Stimulated activated CD8-positive, alpha-beta memory T cell treated with anti-CD3 and anti-CD28 coated beads, Interleukin-4, amount 100 ng/mL, for 4 hours (primary cell): ENCODE data around the gene CDH13.

Source experiments
- DNase-seq, 2 donors: peaks; one replicate each; pipeline ENCODE4 v3.0.0-alpha.2; 2020; ENCODE audit warnings: low read depth in 2 of 2, low spot score in 1 of 2

Gene CDH13

DNA sequence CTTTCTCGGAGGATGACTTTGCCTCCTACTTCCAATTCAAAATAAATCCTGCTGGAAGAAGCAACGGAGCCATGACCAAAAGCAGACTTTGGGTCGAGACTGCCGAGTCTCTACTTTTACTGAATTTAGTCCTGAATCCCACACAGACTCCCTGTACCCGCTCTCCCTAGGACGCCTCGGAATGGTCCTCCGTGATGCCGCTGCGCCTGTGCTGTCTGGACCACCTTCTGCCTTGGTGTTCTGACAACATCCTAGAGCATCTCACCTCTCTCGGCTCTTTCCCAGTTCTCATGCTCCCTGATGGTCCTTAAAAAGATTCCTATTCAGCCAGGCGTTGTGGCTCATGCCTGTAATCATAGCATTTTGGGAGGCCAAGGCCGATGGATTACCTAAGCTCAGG lies 999.9 kb downstream of the CDH13 start:
- no peak for DNase-seq

DNA sequence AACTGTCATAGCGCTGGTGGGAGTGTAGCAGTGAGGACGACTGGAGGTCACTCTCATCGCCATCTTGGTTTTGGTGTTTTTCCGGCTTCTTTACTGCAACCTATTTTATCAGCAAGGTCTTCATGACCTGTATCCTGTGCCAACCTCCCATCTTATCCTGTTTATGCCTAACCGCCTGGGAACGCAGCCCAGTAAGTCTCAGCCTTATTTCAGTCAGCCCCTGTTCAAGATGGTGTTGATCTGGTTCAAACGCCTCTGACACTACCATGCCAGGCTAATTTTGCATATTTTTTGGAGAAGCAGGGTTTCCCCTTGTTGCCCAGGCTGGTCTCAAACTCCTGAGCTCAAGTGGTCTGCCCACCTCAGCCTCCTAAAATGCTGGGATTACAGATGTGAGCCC lies 1001.2 kb downstream of the CDH13 start:
- DNase-seq = no peak

DNA sequence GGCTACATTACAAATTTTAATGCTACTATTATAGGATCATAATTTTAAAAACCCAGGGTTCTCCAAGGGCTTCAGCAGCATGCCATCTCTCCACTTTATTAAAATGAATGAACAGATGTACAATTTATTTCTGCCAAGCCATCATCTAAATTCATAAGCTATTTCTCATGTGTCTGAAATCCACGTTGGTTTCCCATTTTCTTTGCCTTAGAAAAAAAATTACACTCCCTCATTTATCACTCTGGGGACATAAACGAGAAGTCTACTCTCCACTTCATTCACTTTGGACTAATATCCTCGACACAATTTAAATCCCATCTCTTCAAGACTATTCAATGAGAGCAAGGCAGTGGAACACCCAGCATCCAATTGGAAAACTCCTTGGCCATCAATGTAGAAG lies 1002.7 kb downstream of the CDH13 start:
- DNase-seq = no peak

DNA sequence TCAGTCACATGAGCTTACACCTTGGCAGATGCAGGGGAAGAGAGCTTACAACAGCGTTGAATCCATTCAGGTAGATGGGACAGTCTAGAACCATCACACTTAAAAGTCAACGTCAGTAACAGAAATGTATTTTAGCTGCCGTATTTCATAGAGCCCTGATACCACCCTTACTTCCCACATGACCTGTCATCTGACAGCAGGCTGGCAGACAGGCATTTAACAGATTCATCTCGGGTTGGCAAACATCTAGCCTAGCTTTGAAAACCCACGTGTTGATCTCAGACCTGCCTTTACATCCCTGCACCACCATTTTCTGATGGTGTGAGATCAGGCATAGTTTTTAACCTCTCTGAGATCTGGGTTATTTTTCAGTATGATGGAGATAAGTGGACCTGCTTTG lies 1003.1 kb downstream of the CDH13 start:
- no peak for DNase-seq

DNA sequence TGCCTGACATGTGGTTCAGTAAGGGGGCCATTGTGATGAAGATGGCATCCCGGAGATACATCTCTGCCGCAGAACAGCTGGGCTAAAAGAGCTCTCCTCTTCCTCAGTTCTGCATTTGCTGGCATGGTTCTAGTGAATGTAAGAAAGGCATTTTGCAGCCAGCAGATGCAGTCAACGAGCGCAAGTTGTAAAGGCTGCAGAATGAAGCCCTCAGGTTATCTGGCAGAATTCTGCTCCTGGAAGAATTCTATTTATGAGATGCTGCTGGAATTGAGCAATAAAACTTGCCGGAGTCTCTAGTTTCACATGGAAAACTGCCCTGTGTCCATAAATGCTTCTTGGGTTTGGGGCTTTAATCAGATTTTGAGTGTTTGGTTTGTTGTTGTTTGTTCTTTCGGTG lies 1004.2 kb downstream of the CDH13 start:
- DNase-seq = no peak

DNA sequence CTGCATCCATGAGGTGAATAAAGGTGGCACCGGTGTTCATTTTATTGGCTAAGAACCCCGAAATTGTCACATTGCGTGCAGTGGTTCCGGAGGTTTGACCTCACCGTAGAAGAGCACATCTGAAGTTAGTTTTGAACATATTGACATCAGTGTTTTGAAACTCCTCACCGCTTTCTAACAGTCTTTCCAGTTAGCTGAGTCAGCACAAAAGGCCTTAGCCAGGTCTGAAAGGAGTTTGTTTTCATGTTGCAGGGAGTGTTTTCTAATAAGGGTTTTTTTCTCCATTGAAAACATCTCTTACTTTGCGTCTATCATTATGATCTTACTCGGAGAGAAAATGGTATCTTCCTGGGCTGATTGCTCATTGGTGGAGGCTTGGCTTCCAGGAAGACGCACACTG lies 1006.5 kb downstream of the CDH13 start:
- no peak for DNase-seq

DNA sequence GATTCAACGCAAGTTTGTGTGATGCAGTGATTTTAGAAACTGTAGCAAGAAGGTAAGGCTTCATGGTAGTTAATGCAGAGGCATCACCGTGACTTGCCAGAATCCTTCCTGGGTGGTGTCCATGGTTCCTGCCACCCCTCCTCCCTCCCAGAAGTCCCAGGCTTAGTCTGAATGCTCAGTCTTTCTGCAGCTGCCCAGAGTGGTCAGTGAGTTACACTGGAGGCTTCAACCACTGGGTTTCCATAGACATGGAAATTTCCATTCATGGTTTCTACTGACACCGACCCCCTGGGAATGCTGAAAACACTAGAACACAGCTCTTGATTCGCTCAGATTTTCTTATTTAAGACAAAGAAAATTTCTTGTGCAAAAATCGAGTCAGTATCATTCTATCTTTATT lies 1021.6 kb downstream of the CDH13 start:
- DNase-seq = no peak

DNA sequence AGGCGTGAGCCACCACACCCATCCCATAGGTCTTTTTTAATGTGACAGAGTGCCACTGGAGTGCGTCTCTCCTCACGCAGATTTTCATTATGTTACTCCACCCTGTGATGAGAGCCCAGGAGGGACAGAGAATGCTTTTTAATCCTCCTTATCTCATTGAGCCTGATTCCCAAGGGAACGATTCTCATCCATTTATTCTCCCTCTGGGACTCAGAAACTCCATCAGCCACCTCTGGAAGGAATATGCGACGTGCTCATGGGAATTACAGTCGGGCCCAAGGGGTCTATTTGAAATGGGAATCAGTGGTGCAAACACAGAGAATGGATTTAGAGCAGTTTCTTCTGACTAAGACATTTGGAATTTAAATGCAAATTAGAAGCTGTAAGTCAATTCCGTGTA lies 1025.1 kb downstream of the CDH13 start:
- no peak for DNase-seq

DNA sequence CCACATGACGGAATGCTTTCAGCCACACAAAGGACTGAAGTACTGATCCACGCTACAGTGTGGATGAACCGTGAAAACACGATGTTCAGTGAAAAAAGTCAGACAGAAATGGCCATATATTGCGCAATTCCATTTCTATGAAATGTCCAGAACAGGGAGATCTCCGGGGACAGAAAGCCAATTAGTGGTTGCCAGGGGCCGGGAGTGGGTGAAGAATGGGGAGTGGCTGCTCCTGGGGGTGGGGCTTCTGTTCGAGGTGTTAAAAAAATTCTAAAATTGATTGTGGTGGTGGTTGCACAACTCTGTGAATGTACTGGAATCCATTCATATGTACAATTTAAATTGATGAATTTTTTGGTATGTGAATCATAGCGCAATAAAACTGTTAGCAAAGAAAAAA lies 1026.2 kb downstream of the CDH13 start:
- DNase-seq = no peak

DNA sequence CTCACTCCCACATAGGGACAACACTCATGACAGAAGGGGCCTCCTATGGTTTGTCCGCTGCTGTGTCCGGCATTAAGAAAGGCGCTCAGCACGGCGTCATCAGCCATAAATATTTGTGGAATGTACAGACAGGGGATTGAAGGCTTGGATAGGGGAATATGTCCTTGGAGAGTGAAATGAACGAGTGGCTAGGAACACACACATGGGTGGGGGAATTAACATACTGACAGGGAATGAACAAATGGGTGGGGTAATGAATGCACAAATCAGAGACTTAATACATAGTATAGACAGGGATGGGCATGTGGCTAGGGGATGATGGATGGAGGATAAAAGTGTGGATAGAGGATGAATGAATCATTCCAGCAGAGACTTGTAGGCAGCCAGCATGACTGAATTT lies 1027.0 kb downstream of the CDH13 start:
- no peak for DNase-seq

DNA sequence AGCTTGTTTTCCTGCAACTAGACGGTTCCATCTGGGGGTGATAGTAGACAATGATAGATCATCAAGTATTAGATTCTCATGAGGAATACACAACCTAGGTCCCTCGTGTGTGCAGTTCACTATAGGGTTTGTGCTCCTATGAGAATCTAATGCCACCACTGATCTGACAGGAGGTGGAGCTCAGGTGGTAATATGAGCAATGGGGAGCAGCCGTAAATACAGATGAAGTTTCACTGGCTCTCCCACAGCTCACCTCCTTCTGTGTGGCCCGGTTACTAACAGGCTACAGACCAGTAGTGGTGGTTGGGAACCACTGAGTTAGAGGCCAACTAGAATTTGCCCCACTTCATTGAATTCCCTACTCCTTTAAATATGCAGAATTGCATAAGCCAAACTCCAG lies 1033.5 kb downstream of the CDH13 start:
- no peak for DNase-seq

DNA sequence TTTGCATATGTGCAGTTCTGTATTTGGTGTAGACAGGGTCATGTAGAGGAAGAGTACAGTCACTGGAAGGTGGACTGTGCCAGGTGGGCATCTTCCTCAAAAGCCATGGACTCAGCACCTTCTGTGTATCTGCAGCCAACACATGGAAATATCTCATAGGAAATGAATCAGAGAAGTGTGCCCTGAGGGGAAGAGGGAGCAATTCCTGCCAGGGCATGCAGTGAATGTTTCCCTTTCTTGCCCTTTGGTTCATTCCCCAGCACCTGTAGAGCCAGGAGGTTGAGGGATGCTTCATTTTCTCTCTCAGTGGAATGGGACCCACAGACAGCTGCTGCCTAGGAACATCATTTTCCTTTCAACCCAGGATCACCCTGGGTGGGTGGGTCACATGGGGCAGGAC lies 1034.9 kb downstream of the CDH13 start:
- no peak for DNase-seq

DNA sequence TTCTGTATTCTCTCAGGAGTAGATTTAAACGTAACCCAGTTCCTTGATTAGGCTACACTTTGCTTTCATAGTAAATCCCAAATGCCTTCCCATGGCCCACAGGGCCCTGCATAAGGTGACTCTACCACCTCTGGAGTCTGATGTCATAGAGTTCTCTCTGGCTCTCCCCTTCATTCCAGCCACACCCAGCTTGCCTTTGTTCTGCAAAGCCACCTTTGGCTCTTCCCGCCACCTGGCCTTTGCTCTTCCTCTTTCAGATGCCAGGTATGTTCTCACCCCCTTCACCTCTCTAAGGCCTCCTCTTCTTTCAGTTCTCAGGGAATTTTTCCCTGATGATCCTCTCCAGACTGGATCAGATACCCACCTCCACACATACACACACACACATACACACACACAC lies 1039.7 kb downstream of the CDH13 start:
- DNase-seq = no peak

DNA sequence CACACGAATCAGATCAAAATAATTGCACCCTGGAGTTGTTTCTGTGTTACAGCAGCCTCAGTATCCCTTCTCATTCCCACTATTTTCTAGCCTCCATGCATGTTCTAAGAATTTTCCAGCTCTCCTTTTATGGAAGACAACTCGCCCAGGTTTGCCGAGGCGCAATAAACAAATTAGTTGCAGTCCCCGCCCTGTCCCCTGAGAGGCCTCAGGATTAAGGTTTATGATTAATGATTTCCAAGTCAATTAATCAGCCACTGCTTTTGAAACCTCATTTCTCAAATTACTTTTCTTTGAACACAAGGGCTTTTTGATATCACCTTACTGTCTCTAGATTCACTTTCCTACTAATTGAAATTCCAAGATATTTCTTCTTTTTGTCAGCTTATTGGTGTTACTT lies 1042.7 kb downstream of the CDH13 start:
- DNase-seq = no peak

DNA sequence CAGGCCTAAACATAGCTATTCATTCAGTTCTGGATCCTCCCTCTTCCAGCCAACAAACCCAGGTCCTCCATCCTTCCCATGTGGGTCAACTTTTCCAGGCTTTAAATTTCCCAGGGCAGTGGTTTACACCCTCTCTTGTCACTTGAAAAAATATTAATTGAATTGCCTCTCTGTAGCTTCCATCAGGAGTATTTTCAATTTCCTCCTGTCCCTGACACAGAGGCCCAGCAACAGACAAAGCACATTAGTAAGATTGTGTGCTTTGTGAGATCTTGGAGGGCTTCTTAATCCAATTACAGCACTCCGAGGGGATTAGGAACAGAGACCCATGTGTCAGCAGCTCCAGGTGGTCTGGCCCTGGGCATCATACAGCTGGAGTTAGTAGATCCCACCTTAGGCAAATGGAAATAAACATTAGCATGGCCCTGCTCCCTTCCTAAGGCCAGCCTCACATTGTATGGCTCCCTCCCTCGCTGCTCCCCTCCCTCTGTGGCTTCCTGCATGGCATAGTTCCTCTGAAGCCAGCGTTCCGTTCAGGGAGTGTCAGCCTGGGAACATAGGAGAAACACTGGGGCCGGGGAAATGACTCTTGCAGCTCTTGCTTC lies 1048.3 kb downstream of the CDH13 start:
- DNase-seq = no peak

DNA sequence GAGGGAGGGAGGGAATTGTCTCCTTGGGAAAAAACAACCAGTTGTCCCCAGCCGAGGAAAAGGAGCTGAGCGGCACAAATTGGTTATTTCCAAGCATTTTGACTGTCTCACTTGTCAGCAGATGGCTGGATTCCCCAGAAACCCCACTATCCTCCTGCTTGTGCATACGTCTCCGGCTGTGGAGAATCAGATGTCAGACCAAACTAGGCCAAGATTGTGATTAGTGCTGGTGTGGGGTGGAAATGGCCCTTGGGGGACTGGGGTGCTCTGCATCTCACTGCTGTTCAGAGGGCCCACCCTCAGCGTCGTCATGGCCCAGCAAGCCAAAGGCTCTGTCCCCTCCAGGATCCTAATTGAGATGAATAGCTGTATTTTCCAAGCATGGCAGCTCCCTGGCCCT lies 1049.3 kb downstream of the CDH13 start:
- no peak for DNase-seq

DNA sequence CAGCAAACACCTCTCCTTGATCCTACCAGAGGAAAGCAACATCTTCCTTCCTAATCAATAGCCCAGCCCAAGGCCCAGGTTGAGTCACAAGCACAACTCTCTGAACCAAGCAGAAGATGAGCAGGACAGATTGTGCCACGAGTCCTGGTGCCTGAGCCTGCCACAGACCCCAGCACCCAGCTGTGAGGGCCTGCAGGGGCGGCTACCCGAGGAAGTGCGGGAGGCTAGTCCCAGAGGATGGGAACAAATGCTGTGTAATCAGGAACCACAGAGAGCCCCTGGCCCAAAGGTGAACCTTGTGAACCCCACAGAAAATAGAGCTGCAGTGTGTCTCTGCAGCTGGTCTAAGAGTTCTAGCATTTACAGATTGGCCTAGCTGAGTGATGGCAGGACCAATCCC lies 1054.2 kb downstream of the CDH13 start:
- DNase-seq = no peak

DNA sequence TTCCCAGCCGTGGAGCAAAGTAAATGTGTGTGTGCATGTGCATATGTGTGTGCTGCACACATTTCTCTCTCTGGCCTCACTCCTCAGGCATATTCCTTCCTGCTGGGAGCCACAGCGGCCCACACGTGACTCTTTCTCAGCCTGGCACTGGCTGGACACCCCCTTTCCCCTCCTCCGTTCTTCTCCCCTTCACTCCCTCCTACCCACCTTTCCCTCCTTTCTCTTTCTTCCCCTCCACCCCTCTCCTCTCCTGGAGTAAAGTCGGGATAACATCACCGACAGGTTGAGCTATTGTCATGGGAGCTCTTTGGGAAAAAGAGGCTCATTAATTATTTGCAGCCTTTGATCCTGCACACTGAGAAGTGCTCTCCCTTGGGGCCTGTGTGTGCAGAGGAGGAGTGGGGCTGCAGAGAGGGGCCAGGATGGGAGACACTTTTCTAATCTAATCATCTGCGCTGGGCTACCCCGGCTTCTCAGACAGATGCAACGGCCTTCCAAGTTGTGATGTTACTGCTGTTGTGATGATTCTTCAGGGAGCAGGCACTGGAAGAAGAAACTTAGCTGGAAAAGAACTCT lies 1054.7 kb downstream of the CDH13 start:
- no peak for DNase-seq

DNA sequence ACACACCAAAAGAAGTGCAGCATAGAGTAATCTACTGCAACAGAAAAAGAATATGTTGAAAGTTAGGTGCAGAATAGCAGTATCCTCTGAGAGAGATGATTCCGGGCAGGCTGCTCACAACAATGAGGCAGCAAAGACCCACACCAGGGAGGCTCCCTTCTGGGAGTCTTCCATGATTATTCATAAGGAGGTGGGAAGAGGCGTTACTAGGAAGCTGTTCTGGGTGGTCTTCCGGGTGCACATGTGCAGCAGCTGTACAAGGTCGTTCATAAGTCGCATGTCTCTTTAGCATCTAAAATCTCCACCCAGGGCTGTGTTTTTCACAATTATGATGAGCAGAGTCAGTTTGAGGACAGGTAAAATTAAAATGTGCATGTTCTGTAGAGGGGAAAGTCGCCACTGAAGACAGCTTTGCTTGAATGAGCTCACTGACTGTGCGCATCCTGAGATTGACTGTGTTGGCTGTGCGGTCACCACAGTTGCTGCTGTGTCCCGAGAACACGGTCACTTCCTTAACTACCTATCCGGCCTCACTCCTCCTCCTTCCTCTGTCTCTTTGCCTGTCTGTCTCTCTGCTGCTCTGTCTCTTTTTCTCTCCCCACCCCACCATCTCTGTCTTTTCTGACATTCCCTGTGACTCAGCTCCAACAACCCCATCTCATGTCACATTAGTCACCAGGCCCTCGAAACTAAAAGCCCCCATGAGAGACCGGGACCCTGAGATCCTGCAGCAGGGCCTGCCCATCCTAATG lies 1055.5 kb downstream of the CDH13 start:
- no peak for DNase-seq

DNA sequence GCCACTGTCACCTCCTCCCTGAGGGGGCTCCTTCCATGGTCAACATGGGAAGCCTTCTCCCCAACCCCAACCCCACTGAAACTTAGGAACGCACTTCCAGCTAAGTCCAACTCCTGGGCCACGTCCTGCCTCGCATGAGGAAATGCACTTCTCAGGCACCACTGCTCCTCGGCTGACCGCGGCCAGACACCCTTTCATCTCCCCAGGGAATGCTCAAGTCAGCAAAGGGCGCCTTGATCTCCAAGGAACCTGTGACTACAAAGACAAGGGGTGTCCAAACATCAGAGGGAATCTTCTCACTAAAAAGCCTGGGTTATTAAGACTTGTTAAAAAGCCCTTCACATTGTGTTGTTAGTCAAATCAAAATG lies 1056.1 kb downstream of the CDH13 start:
- no peak for DNase-seq

DNA sequence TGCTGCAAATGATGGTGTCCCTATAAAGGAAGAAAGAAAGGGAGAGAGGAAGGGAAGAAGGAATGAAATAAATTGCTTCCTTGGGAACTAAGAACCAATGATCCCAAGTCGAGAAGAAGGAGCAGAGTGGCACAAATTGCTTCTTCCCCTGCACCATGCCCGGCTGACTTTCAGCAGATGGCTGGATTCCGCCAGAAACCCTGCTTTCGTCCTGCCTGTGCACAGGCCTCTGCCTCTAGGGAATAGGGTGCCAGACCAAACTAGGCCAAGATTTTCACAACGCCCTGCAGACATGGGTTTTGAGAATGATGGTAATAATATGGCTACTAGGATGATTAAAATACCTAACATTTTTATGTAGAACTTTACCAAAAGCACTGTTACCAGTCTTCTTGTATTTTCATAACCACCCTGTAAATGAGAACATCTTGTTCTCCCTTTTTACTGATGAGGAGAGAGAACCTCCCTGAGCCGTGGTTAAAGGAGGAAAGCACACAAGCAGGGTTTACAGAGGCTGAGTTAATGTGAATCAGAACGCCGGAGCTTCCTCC lies 1058.9 kb downstream of the CDH13 start:
- DNase-seq = no peak

DNA sequence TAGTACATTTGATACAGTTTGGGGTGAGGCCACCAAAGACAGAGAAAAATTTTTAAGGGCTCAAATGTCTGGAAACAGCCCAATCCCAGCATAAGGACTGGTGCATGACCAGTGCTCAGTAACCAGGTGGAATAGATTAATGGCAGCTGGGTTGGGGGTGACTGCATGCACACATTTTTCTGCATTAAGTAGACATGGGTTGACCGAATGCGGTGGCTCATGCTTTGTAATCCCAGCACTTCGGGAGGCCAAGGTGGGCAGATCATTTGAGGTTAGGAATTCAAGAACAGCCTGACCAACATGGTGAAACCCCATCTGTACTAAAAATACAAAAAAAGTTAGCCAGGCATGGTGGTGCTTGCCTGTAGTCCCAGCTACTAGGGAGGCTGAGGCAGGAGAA lies 1060.0 kb downstream of the CDH13 start:
- DNase-seq = no peak

DNA sequence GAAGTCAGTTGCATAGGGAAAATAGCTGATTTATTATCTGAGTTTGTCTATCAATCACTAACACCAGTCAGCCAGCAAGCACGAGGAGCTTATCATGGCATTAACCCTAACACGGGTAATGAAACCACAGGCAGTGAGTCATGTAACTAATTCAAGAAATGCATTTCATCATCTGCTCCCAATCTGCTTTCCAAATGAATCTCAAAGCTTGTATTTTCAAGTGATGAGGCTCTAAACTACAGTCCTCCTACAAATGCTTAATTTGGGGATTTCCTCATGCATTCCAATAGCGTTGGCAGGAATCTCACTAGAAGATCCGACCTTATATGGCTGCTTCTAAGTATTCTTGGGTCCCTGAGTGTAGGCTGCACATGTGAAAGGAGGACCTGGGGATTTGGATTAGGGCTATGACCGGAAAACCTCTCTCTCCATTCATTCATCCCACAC lies 1062.6 kb downstream of the CDH13 start:
- DNase-seq = no peak
